Measurements from ENCODE around the gene LSM11. TPM values are rescaled to one million over a fixed set of nuclear protein-coding genes. Genes with fewer than 3 reads are reported as not detected.

Gene LSM11
- total RNA-seq, 8 experiments from 2014 or later, result 2.0 to 22.2 (median 11.4) TPM

DNA sequence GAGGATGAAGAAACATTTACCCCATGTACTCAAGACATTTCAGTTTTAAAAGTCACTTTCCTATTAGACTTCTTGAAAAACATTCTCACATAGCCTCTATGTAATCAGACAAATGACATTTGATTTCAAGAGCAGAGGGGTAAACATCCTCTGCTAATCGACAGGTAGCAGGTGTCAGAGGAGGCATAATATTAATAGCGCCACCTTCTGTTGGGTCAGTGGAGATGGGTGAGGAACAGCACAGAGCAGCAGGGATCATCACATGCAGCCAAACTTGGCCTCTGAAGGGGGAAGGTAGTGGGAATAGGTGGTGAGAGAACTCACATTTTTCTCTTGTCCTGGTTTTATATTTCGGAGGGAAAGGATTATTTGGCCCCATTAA, 3.3 kb upstream of the LSM11 start:
- H3K4me3 ChIP-seq, result no peak overlapping the region
- H3K4me1 ChIP-seq (replicated peaks in 1 of 2), result peaks cover 0 to 3% of the 10 kb centered on the region in 2 donors
- H3K27ac ChIP-seq, result no peak overlapping the region
- WGBS, 10 experiments, result 39 to 93% (median 75%) methylated on average over 1 to 3 of the region's 3 CpGs; no CpG with 5 or more reads in 3 of the 10 experiments
- ATAC-seq (replicated peaks in 6 of 8), result no peak
- in situ Hi-C loops (cut with MboI; ENCODE audit: low pct_unique_long_range_greater_than_20kb in 2 of 9, low sequenced_read_pairs in 9 of 9, unreplicated experiment in 9 of 9), result loop anchor here in 4 of 9 experiments (25.0 kb wide), 2 partner anchors 403 to 603 kb away; partner anchors contain the start of gene MED7 (in 1 of the 4)

DNA sequence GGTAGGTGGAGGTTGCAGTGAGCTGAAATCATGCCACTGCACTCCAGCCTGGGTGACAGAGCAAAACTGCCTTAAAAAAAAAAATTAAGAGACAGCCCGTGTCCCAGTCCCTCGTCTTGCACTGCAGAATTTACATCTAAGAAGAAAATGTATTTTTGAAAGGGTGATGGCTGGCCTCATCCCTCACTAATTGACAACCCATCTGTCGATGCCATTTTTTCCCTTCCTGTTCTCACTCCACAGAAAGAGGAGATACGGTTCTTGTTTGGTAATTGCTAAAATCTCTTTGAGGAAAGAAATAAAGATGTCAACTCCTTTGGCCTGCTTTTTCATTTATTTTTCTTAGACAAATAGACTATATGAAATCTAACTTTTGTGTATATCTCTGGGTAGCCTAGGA, 2.4 kb upstream of the LSM11 start:
- WGBS, 10 experiments, result 29 to 90% (median 60%) methylated on average over 1 to 4 of the region's 4 CpGs; no CpG with 5 or more reads in 1 of the 10 experiments
- Histone ChIP-seq H3K4me1 (replicated peaks in 1 of 2) (peaks cover 0 to 6% of the 10 kb centered on the region in 2 donors), H3K27ac (no peak overlapping the region), H3K4me3 (no peak overlapping the region)
- in situ Hi-C loops (cut with MboI; ENCODE audit: low pct_unique_long_range_greater_than_20kb in 2 of 9, low sequenced_read_pairs in 9 of 9, unreplicated experiment in 9 of 9), result loop anchor here in 4 of 9 experiments (25.0 kb wide), 2 partner anchors 404 to 604 kb away; partner anchors contain the start of gene MED7 (in 1 of the 4)
- peak in 1 of 8 experiments; percentile 11 for ATAC-seq (replicated peaks in 6 of 8)

DNA sequence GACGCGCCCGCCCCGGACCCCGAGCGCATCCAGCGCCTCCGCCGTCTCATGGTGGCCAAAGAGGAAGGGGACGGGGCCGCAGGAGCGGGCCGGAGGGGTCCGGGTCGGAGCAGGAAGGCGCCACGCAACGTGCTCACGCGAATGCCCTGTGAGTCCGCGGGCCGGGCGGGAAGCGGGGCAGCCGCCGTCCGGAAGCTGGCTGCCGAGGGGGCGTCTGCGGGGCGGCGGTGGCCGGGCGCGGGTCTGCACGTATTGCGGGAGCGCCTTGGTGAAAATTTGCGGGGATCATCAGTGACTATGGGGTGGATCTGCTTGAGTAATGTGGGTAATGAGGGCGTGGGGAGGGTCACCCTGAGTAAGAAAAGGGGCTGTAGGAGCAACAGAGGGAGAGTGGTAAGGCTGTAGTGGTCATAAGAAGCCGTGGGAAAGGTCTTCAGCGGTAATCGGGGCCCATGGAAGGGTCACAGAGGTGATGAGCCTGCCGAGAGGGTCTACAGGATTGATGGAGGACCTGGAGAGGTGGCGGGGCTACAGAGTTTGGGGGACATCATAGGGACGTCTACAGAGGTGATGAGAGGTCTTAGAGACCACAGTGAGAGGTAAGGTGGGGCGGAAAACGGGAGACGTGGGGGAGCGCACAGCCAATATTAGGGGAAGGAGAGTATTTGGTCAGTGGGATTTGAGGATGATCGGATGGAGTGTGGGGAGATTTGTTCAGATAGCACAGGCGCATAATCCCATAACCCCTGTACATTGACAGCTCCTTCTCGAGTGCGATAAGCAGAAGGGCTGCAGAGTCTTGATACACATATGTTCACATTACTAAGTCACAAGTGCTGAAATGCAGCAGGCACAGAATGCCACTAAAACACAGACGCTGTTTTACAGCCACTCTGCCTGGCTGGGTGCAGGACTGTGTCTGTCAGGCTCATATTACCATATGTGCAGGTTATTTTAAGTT, 819 bp downstream of the LSM11 start:
- 0 to 26% (median 0%) methylated on average over 2 to 13 of the region's 56 CpGs; no CpG with 5 or more reads in 5 of the 10 experiments for WGBS, 10 experiments
- ATAC-seq (replicated peaks in 6 of 8), result peak in 7 of 8 experiments; percentile 5 to 58 (median 49)
- Histone ChIP-seq H3K4me3 (peak overlapping the region; percentile 59 to 88 (median 79)), H3K4me1 (replicated peaks in 1 of 2) (peaks cover 0 to 6% of the 10 kb centered on the region in 2 donors), H3K27ac (peak overlapping the region; percentile 18 to 45)
- in situ Hi-C loops (cut with MboI; ENCODE audit: low pct_unique_long_range_greater_than_20kb in 2 of 9, low sequenced_read_pairs in 9 of 9, unreplicated experiment in 9 of 9), result loop anchor here in 4 of 9 experiments (25.0 kb wide), 2 partner anchors 407 to 607 kb away; partner anchors contain the start of gene MED7 (in 1 of the 4)

DNA sequence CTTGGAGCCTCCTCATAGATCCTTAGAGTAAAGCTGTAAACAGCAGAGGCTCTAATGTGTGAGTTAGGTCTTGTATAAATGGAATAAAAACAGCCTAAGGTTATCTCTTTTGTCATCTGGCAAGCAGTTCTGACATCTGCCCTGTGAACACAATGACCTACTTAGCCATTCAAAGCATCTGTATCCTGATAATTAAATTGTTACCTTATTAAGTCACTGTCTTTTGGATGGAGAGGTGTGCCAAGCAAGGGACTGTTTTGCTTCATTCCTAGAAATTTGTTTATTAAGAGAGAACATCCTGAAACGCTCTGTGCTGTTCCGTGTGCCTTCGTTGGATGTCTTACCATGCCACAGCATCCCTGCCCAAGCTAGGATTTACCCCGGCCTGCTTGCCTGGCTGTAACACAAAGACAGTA, 1.5 kb downstream of the LSM11 start:
- in situ Hi-C loops (cut with MboI; ENCODE audit: low pct_unique_long_range_greater_than_20kb in 2 of 9, low sequenced_read_pairs in 9 of 9, unreplicated experiment in 9 of 9), result loop anchor here in 4 of 9 experiments (25.0 kb wide), 2 partner anchors 408 to 608 kb away; partner anchors contain the start of gene MED7 (in 1 of the 4)
- ATAC-seq (replicated peaks in 6 of 8), result peak in 1 of 8 experiments; percentile 1
- peak overlapping the region; percentile 59 to 88 (median 79) for H3K4me3 ChIP-seq
- 0 to 100% (median 87%) methylated on average over 1 to 4 of the region's 4 CpGs for whole genome bisulfite sequencing, 10 experiments
- H3K27ac ChIP-seq, result no peak overlapping the region
- peaks cover 0 to 6% of the 10 kb centered on the region in 2 donors for H3K4me1 ChIP-seq (replicated peaks in 1 of 2)

DNA sequence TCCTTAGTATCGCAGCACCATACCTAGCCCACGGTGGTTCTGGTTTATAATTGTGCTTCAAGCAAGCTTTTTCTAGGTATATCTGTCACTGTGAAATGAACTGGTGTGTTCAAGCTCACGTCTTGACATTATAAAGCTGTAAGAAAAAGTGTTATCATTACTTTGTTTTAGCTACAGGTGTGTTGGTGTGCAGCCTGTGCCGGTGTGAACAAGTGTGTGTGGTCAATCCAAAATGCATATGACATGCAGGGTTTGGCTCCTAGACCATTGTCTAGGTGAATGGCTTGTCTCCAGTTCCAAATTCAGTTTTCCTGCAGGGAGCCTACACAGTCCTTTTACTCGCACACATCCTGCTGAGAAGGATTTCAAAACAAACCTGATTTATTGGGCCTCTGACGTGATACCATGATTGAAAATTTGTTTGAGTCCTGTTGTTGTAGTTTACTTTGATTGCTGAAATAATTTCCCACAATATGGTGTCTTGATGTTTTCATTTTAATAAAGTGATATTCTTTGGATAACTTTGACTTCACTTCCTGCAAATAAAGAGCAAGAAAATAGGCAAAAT, 3.7 kb downstream of the LSM11 start:
- no peak overlapping the region for H3K27ac ChIP-seq
- in situ Hi-C loops (cut with MboI; ENCODE audit: low pct_unique_long_range_greater_than_20kb in 2 of 9, low sequenced_read_pairs in 9 of 9, unreplicated experiment in 9 of 9), result loop anchor here in 4 of 9 experiments (25.0 kb wide), 2 partner anchors 410 to 610 kb away; partner anchors contain the start of gene MED7 (in 1 of the 4)
- peaks cover 0 to 6% of the 10 kb centered on the region in 2 donors for H3K4me1 ChIP-seq (replicated peaks in 1 of 2)
- WGBS, 10 experiments, result 60 to 96% (median 80%) methylated on average over 1 to 6 of the region's 6 CpGs; no CpG with 5 or more reads in 1 of the 10 experiments
- H3K4me3 ChIP-seq, result no peak overlapping the region
- ATAC-seq (replicated peaks in 6 of 8), result no peak

DNA sequence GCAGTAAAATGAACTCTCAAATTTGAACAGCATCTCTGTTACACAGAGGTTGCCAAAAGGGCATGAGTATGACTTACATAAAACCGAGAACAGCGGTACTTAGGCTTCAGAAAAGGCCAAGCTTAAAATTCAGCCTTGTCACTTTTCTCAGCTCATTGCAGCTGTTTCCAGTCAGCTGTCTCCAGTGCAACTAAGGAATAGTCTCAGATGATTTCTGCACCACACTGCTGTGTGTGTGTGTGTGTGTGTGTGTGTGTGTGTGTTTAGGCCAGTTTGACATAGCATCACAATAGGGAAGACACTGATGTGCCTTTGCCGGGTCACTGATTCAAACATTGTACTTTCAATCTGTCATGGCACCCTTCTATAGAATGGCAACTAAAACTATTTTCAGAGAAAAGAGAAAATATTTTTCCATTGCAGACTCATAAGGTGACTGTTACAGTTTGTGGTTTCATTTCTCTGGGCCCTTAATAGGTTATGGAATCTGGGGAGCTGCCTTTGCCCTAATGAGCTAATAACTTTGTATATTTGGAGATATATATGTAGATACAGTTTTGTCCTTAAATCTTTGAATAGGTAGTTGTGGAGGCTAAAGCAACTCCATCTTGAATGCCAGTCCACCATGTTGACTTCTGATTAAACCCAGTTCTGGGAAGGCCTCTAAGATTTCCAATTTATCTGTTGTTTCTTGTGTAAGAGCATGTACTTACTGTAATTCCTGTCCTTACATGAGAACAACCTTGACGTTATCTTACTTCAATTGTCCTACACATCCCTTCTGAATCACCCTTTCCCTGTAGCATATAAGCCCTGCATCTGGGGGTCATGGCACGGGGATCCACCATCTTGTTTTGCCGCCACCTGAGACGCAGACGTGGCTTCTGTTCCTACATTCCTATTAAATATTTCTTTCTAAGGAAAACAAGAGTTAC, 4.5 kb downstream of the LSM11 start:
- no peak for ATAC-seq (replicated peaks in 6 of 8)
- WGBS, 10 experiments, result 77 to 100% (median 94%) methylated on average over 3 to 8 of the region's 8 CpGs
- Histone ChIP-seq H3K4me3 (no peak overlapping the region), H3K27ac (no peak overlapping the region), H3K4me1 (replicated peaks in 1 of 2) (peaks cover 0 to 6% of the 10 kb centered on the region in 2 donors)
- in situ Hi-C loops (cut with MboI; ENCODE audit: low pct_unique_long_range_greater_than_20kb in 2 of 9, low sequenced_read_pairs in 9 of 9, unreplicated experiment in 9 of 9), result loop anchor here in 4 of 9 experiments (25.0 kb wide), 2 partner anchors 411 to 611 kb away; partner anchors contain the start of gene MED7 (in 1 of the 4)

DNA sequence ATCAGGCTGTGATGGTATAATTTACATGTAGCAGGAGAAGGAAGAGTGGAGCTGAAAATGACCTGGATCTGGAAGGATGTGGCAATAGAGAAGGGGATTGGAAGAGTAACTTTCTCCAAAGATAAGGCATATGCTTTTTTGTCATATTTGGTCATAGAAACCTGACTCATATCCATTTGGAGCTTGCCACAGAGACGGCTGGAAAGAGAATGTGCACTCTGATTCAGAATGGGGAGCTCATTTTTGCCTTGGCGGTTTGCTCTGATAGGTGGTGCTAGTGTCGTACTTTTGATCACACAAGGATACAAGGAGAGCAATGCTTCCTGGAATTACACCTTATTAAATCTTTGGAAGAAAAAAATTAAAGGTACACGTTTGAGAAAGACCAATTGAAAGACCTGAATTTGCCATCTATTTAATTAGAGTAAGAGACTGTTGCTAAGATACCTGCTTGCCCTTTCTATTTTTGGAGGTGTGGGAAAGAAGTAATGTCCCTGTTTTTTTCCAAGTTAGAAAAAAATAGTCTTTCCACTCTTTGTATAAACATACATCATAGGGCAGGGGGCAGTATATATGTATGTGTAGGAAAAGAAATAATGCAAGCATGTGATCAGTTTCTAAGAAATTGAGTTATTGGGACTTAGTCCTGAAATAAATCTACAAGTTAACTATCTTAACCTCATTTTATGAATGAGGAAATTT, 5.4 kb downstream of the LSM11 start:
- H3K27ac ChIP-seq, result no peak overlapping the region
- WGBS, 10 experiments, result 20 to 100% (median 72%) methylated on average over 1 to 4 of the region's 4 CpGs; no CpG with 5 or more reads in 1 of the 10 experiments
- peaks cover 0 to 6% of the 10 kb centered on the region in 2 donors for H3K4me1 ChIP-seq (replicated peaks in 1 of 2)
- H3K4me3 ChIP-seq, result no peak overlapping the region
- ATAC-seq (replicated peaks in 6 of 8), result peak in 2 of 8 experiments; percentile 7 to 15
- in situ Hi-C loops (cut with MboI; ENCODE audit: low pct_unique_long_range_greater_than_20kb in 2 of 9, low sequenced_read_pairs in 9 of 9, unreplicated experiment in 9 of 9), result loop anchor here in 4 of 9 experiments (25.0 kb wide), 2 partner anchors 412 to 612 kb away; partner anchors contain the start of gene MED7 (in 1 of the 4)

DNA sequence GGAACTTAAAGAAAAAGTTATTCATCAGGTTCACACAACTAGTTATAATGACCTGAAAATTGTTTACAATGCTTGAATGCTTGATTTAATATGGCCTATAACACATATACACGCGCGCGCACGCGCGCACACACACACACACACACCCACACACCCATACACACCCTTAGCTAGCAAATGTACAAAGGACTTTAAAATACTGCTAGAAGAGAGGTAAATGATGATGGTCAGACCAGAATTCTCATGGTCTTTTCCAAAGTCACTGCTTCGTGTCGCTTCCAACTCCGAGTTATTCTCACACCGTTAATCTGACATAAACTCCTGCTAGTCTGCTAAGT, 5.9 kb downstream of the LSM11 start:
- Histone ChIP-seq H3K4me3 (no peak overlapping the region), H3K4me1 (replicated peaks in 1 of 2) (peaks cover 0 to 6% of the 10 kb centered on the region in 2 donors), H3K27ac (no peak overlapping the region)
- 67 to 100% (median 89%) methylated on average over 4 to 11 of the region's 11 CpGs; no CpG with 5 or more reads in 2 of the 10 experiments for WGBS, 10 experiments
- no peak for ATAC-seq (replicated peaks in 6 of 8)
- in situ Hi-C loops (cut with MboI; ENCODE audit: low pct_unique_long_range_greater_than_20kb in 2 of 9, low sequenced_read_pairs in 9 of 9, unreplicated experiment in 9 of 9), result loop anchor here in 4 of 9 experiments (25.0 kb wide), 2 partner anchors 412 to 612 kb away; partner anchors contain the start of gene MED7 (in 1 of the 4)

DNA sequence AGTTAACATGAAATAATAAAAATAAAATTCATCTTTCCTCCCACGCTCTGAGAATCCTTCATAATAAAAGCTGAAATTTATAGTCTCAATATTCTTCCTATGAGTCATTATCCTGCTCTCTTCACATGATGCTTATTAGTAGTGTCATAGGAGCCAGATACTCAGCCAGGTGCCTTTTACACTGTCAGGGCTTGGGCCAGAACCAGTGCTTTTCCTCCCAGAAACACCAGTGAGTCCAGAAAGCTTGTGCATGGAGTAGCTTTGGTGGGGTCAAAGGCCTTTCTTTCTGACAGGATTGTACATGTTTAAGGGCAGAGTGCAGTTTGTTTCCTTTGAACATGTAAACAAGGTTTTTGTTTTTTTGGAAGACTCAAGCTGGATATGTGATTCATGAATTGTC, 6.8 kb downstream of the LSM11 start:
- peak in 3 of 8 experiments; percentile 13 to 42 (median 40) for ATAC-seq (replicated peaks in 6 of 8)
- in situ Hi-C loops (cut with MboI; ENCODE audit: low pct_unique_long_range_greater_than_20kb in 2 of 9, low sequenced_read_pairs in 9 of 9, unreplicated experiment in 9 of 9), result loop anchor here in 4 of 9 experiments (25.0 kb wide), 2 partner anchors 1362 to 1387 kb away; no protein-coding TSS in a partner anchor
- Histone ChIP-seq H3K4me3 (no peak overlapping the region), H3K27ac (no peak overlapping the region), H3K4me1 (replicated peaks in 1 of 2) (peaks cover 0 to 1% of the 10 kb centered on the region in 2 donors)
- 50 to 100% (median 78%) methylated on average over 1 of the region's 1 CpG; no CpG with 5 or more reads in 7 of the 10 experiments for WGBS, 10 experiments

DNA sequence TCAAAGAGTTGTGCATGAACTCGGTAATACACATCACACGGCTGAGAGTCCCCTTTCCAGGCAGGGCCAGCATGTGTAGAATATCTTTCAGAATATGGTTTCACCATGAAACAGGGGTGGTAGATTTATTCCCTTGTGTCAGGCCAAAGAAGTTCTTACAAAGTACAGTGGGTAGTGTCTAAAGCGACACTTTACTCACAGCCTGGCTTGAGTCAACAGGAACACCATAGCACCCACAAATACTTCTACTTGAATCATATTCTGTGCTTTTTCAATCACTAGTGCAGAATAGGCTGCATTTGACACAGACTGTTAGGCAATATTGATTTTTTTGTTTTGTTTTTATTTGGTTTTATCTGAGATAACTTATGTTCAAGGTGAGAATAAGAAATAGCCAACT, 12.6 kb downstream of the LSM11 start:
- no peak overlapping the region for H3K27ac ChIP-seq
- 90 to 100% (median 100%) methylated on average over 1 to 3 of the region's 3 CpGs; no CpG with 5 or more reads in 3 of the 10 experiments for WGBS, 10 experiments
- H3K4me1 ChIP-seq (replicated peaks in 1 of 2), result no peaks in the 10 kb centered on the region
- in situ Hi-C loops (cut with MboI; ENCODE audit: low pct_unique_long_range_greater_than_20kb in 2 of 9, low sequenced_read_pairs in 9 of 9, unreplicated experiment in 9 of 9), result loop anchor here in 4 of 9 experiments (25.0 kb wide), 2 partner anchors 1356 to 1381 kb away; no protein-coding TSS in a partner anchor
- H3K4me3 ChIP-seq, result no peak overlapping the region
- no peak for ATAC-seq (replicated peaks in 6 of 8)

DNA sequence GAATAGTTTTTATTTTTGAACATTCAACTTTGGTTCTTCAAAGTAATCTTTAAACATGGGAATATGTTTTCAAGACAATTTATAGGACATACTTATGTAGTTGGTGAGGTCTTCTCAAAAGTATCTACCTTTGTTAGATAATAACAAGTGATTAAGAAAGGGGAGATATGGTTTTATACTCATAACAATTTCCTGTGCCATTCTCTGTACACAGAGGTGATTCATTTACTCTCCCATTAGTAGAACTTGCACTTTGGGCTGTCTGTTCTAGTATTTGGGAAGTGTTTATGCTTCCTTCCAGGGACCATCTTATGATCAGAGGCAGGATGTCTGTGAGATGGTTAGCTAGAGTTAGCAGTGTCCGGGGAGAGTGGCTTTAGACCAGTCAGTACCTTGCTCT, 15.2 kb downstream of the LSM11 start:
- H3K4me1 ChIP-seq (replicated peaks in 1 of 2), result peaks cover 6 to 11% of the 10 kb centered on the region in 2 donors
- ATAC-seq (replicated peaks in 6 of 8), result no peak
- WGBS, 10 experiments, result 80 to 100% (median 100%) methylated on average over 1 of the region's 1 CpG; no CpG with 5 or more reads in 5 of the 10 experiments
- H3K4me3 ChIP-seq, result no peak overlapping the region
- in situ Hi-C loops (cut with MboI; ENCODE audit: low pct_unique_long_range_greater_than_20kb in 2 of 9, low sequenced_read_pairs in 9 of 9, unreplicated experiment in 9 of 9), result loop anchor here in 4 of 9 experiments (25.0 kb wide), 2 partner anchors 1354 to 1379 kb away; no protein-coding TSS in a partner anchor
- H3K27ac ChIP-seq, result no peak overlapping the region

Measured in motor neuron (in vitro differentiated cells).